H9 (cell line): ENCODE results near the gene STK10. TPM values are rescaled to one million over a fixed set of nuclear protein-coding genes. Genes with fewer than 3 reads are reported as not detected.
A peak's percentile ranks its signal among the peaks of the same experiment; 100 is the strongest.

Experiments used
- DNase-seq: peaks from one replicate; pipeline ENCODE4 v3.0.0-alpha.2; 2017
- H2AFZ ChIP-seq: one replicate; pipeline ENCODE4 v1.6.1; 2013; ENCODE audit warnings: mild to moderate bottlenecking, low read length, control low read depth, moderate library complexity
- H2AK5ac ChIP-seq: 2 replicates; pipeline ENCODE4 v1.6.1; 2013; ENCODE audit warnings: low read length, control low read depth, mixed read lengths; ENCODE audit not compliant: insufficient read length
- H2BK120ac ChIP-seq: one replicate; pipeline ENCODE4 v1.6.1; 2013; ENCODE audit warnings: low read depth, mild to moderate bottlenecking, low read length, control low read depth, inconsistent platforms; ENCODE audit not compliant: poor library complexity, severe bottlenecking
- H2BK12ac ChIP-seq: 2 replicates; pipeline ENCODE4 v1.6.1; 2013; ENCODE audit warnings: low read length, control low read depth, mixed read lengths, low read depth; ENCODE audit not compliant: insufficient read length
- H2BK15ac ChIP-seq: 2 replicates; pipeline ENCODE4 v1.6.1; 2013; ENCODE audit warnings: low read depth, low read length, control low read depth
- H2BK20ac ChIP-seq: one replicate; pipeline ENCODE4 v1.6.1; 2013; ENCODE audit warnings: low read depth, mild to moderate bottlenecking, low read length, control low read depth, inconsistent platforms; ENCODE audit not compliant: poor library complexity, severe bottlenecking
- H2BK5ac ChIP-seq: 2 replicates; pipeline ENCODE4 v1.6.1; 2013; ENCODE audit warnings: low read length, control low read depth, mixed read lengths; ENCODE audit not compliant: insufficient read length
- H3K14ac ChIP-seq: 2 replicates; pipeline ENCODE4 v1.6.1; 2013; ENCODE audit warnings: low read length, control low read depth; ENCODE audit not compliant: insufficient read depth
- H3K18ac ChIP-seq: 2 replicates; pipeline ENCODE4 v1.6.1; 2013; ENCODE audit warnings: low read depth, mild to moderate bottlenecking, mixed read lengths, low read length, control low read depth; ENCODE audit not compliant: insufficient read length
- H3K23ac ChIP-seq: 2 replicates; pipeline ENCODE4 v1.6.1; 2013; ENCODE audit warnings: low read length, control low read depth, mixed read lengths, low read depth; ENCODE audit not compliant: insufficient read length
- H3K23me2 ChIP-seq: 2 replicates; pipeline ENCODE4 v1.6.1; 2013; ENCODE audit warnings: low read depth, mild to moderate bottlenecking, mixed read lengths, low read length, control low read depth; ENCODE audit not compliant: insufficient read length, poor library complexity, severe bottlenecking
- H3K27ac ChIP-seq: 2 replicates; pipeline ENCODE4 v1.5.1; 2013; ENCODE audit warnings: low read length, control low read depth, mixed read lengths, low read depth; ENCODE audit not compliant: insufficient read length
- H3K27me3 ChIP-seq: 2 replicates; pipeline ENCODE4 v1.6.1; 2013; ENCODE audit warnings: low read length, control low read depth, inconsistent platforms; ENCODE audit not compliant: insufficient read depth
- H3K4ac ChIP-seq: 2 replicates; pipeline ENCODE4 v1.6.1; 2013; ENCODE audit warnings: low read depth, mild to moderate bottlenecking, control low read depth, inconsistent platforms, low read length, moderate library complexity
- H3K4me1 ChIP-seq: 2 replicates; pipeline ENCODE4 v1.6.1; 2013; ENCODE audit warnings: low read length, control low read depth, inconsistent platforms; ENCODE audit not compliant: insufficient read depth
- H3K4me2 ChIP-seq: 2 replicates; pipeline ENCODE4 v1.6.1; 2013; ENCODE audit warnings: low read length, control low read depth, mixed read lengths; ENCODE audit not compliant: insufficient read length, insufficient read depth
- H3K56ac ChIP-seq: 2 replicates; pipeline ENCODE4 v1.6.1; 2013; ENCODE audit warnings: low read depth, mild to moderate bottlenecking, mixed read lengths, low read length, control low read depth; ENCODE audit not compliant: insufficient read length
- H3K79me1 ChIP-seq: 2 replicates; pipeline ENCODE4 v1.6.1; 2013; ENCODE audit warnings: low read depth, mild to moderate bottlenecking, moderate library complexity, low read length, control low read depth, inconsistent platforms; ENCODE audit not compliant: insufficient read depth, poor library complexity, severe bottlenecking
- H3K79me2 ChIP-seq: 2 replicates; pipeline ENCODE4 v1.6.1; 2013; ENCODE audit warnings: low read length, control low read depth, inconsistent platforms; ENCODE audit not compliant: insufficient read depth
- H3K9ac ChIP-seq: 2 replicates; pipeline ENCODE4 v1.6.1; 2013; ENCODE audit warnings: low read length, control low read depth, mixed read lengths; ENCODE audit not compliant: insufficient read length; ENCODE audit errors: extremely low read depth
- H3K9me3 ChIP-seq: one replicate; pipeline ENCODE4 v1.6.1; 2013; ENCODE audit warnings: low read depth, low read length, inconsistent platforms; ENCODE audit not compliant: control insufficient read depth
- H3T11ph ChIP-seq: one replicate; pipeline ENCODE4 v1.6.1; 2013; ENCODE audit warnings: mild to moderate bottlenecking, low read length, control low read depth, inconsistent platforms
- H4K20me1 ChIP-seq: one replicate; pipeline ENCODE4 v1.6.1; 2013; ENCODE audit not compliant: control insufficient read depth, insufficient read length, insufficient read depth
- H4K5ac ChIP-seq: 2 replicates; pipeline ENCODE4 v1.6.1; 2013; ENCODE audit warnings: low read depth, mild to moderate bottlenecking, mixed read lengths, low read length, control low read depth; ENCODE audit not compliant: insufficient read length
- H4K8ac ChIP-seq: replicated peaks from 2 replicates; pipeline ENCODE4 v1.6.1; 2013; ENCODE audit warnings: low read length, control low read depth, mixed read lengths, low read depth; ENCODE audit not compliant: insufficient read length
- H4K91ac ChIP-seq: 2 replicates; pipeline ENCODE4 v1.6.1; 2013; ENCODE audit warnings: low read depth, mild to moderate bottlenecking, moderate library complexity, mixed read lengths, low read length, control low read depth; ENCODE audit not compliant: insufficient read length
- H3K27ac Mint-ChIP-seq, 3 experiments: 2 replicates in 2 of 3; 3 replicates in 1 of 3; pipeline ENCODE4 v1.8.0; 2020 to 2021; ENCODE audit warnings: mixed read lengths in 3 of 3, mild to moderate bottlenecking in 1 of 3, moderate library complexity in 1 of 3
- H3K27me3 Mint-ChIP-seq: 2 replicates; pipeline ENCODE4 v1.8.0; 2021; ENCODE audit warnings: low read depth, mild to moderate bottlenecking, moderate library complexity, mixed read lengths
- H3K36me3 Mint-ChIP-seq, 3 experiments: 2 replicates in 2 of 3; 3 replicates in 1 of 3; pipeline ENCODE4 v1.8.0; 2020 to 2021; ENCODE audit warnings: low read depth in 3 of 3, mixed read lengths in 3 of 3; ENCODE audit not compliant: insufficient read depth in 1 of 3
- H3K4me1 Mint-ChIP-seq, 2 experiments: 2 replicates each; pipeline ENCODE4 v1.8.0; 2020; ENCODE audit warnings: mixed read lengths in 2 of 2
- H3K4me3 Mint-ChIP-seq, 2 experiments: 2 replicates in 1 of 2; 3 replicates in 1 of 2; pipeline ENCODE4 v1.8.0; 2020 to 2021; ENCODE audit warnings: mild to moderate bottlenecking in 2 of 2, mixed read lengths in 2 of 2, moderate library complexity in 1 of 2
- H3K9me3 Mint-ChIP-seq, 2 experiments: 2 replicates in 1 of 2; 3 replicates in 1 of 2; pipeline ENCODE4 v1.8.0; 2020; ENCODE audit warnings: mild to moderate bottlenecking in 2 of 2, mixed read lengths in 2 of 2, moderate library complexity in 1 of 2
- CTCF ChIP-seq: fragments of 200-600 bp; sonication (generic); conservative IDR thresholded peaks from 3 replicates; pipeline ENCODE4 v1.8.0; 2021; ENCODE audit warnings: antibody characterized with exemption, mild to moderate bottlenecking
- WGBS: extraction: QIAGEN DNeasy Blood & Tissue Kit; methylation state at CpG from one replicate; pipeline ENCODE4 v1.1.7; 2013; ENCODE audit warnings: missing lambda C conversion rate, low lambda C conversion rate, mixed read lengths; ENCODE audit not compliant: insufficient read length; ENCODE audit errors: extremely low coverage; 5-methylcytosine and 5-hydroxymethylcytosine counted together
- total RNA-seq: library from RNA; stranded (reverse); gene quantifications from 2 replicates; pipeline ENCODE4 v1.2.1, GENCODE V29; 2021

STK10 gene
- total RNA-seq, 1 experiment from 2014 or later, result 14.6 TPM

DNA sequence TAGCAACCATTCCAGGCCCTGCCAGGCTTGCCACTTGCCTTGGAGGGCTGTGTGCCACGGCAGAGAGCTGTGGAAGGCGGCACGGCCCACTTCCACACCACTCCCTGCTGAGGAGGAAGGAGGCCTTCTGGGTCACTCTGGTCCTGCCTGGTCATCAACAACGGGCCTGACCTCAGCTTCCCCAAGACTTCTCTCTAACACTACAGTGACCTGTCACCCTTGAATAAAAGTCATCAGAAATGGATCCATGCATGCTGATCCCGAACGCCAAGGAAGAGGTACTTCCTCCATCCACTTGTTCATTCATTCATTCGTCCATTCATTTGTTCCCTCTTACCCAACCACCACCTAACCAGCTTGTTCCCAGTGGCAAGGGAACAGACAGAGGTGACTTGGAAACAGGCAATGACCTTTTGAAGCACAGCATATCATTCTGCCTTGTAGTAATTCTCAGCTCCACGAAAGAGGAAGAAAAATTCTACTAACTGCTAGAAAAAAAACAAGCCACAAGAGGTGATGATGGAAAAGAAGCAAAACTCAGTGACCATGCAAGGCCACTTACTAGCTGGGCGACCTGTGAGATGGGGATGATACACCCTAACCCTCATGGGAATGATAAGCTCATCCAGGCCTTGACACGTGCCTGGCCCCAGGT lies 58.6 kb downstream of the STK10 start:
- no peaks in the 10 kb centered on the region for H3K79me1 ChIP-seq
- no peaks in the 10 kb centered on the region for H3K23me2 ChIP-seq
- H2BK120ac ChIP-seq, result no peak overlapping the region
- no peak overlapping the region for H3K14ac ChIP-seq
- H4K91ac ChIP-seq, result no peak overlapping the region
- no peaks in the 10 kb centered on the region for H3K27me3 ChIP-seq
- H4K5ac ChIP-seq, result no peak overlapping the region
- WGBS, result no CpG with 5 or more reads among the region's 10 CpGs
- no peak overlapping the region for H3K56ac ChIP-seq
- no peak overlapping the region for H3K4ac ChIP-seq
- Mint-ChIP-seq H3K4me1 (no peaks in the 10 kb centered on the region; a peak in 1 of 4 replicates), H3K27me3 (no peaks in the 10 kb centered on the region), H3K36me3 (peaks cover 1 to 4% (median 2%) of the 10 kb centered on the region in 3 experiments; a peak in 4 of 7 replicates), H3K4me3 (no peak overlapping the region), H3K27ac (peak overlapping the region in 1 of 3 experiments; percentile 18; a peak in 1 of 7 replicates), H3K9me3 (peaks cover 2% of the 10 kb centered on the region in 2 experiments)
- H2BK5ac ChIP-seq, result no peak overlapping the region
- H2AK5ac ChIP-seq, result no peak overlapping the region
- no peak overlapping the region for H2AFZ ChIP-seq
- H3T11ph ChIP-seq, result no peak overlapping the region
- H3K23ac ChIP-seq, result no peak overlapping the region
- no peak overlapping the region for H3K9ac ChIP-seq
- no peaks in the 10 kb centered on the region for H3K79me2 ChIP-seq
- no peak overlapping the region for H2BK15ac ChIP-seq
- no peak overlapping the region for H3K18ac ChIP-seq
- no peak overlapping the region for H2BK20ac ChIP-seq
- H4K20me1 ChIP-seq, result no peaks in the 10 kb centered on the region
- DNase-seq, result no peak
- no peak for TF ChIP-seq CTCF
- no peak overlapping the region for H3K4me2 ChIP-seq
- H3K27ac ChIP-seq, result no peak overlapping the region
- H4K8ac ChIP-seq, result no peak overlapping the region
- no peaks in the 10 kb centered on the region for H3K9me3 ChIP-seq
- H3K4me1 ChIP-seq, result no peaks in the 10 kb centered on the region
- H2BK12ac ChIP-seq, result no peak overlapping the region
